Lower leg skin (tissue), 3 donors: Measurements from ENCODE around the gene FNDC3B.

ENCODE experiments used
- CTCF ChIP-seq, 3 donors: fragments of 450-650 bp; IDR thresholded peaks; one replicate each; pipeline ENCODE4 v1.5.1; 2016; ENCODE audit warnings: antibody characterized with exemption in 3 of 3, mild to moderate bottlenecking in 3 of 3, moderate library complexity in 2 of 3
- POLR2A ChIP-seq, 2 donors: fragments of 450-650 bp; IDR thresholded peaks; one replicate each; pipeline ENCODE4 v1.6.1; 2016 to 2017; ENCODE audit warnings: antibody characterized with exemption in 2 of 2, mild to moderate bottlenecking in 1 of 2, moderate library complexity in 1 of 2

- TF ChIP-seq CTCF (IDR thresholded peaks at IDR 0.05) (no peak), POLR2A (IDR thresholded peaks at IDR 0.05) (no peak)
Observed at GRCh38 chr3:172052405-172052804, 13.0 kb downstream of the FNDC3B start.
